OCI-LY1 (cell line): ENCODE measurements around the gene LAMC3.

Experiments
- H2AFZ ChIP-seq: fragments of 200-600 bp; sonication (generic), shearing (Covaris generic); 2 replicates; pipeline ENCODE4 v1.6.0; 2014; ENCODE audit warnings: antibody characterized with exemption, mild to moderate bottlenecking, low read length
- H3F3A ChIP-seq: fragments of 200-600 bp; sonication (generic), shearing (Covaris generic); 2 replicates; pipeline ENCODE4 v1.6.0; 2014; ENCODE audit warnings: mild to moderate bottlenecking, antibody characterized with exemption, low read length, moderate library complexity; ENCODE audit not compliant: insufficient read depth
- H3K27ac ChIP-seq: fragments of 200-600 bp; sonication (generic); 2 replicates; pipeline ENCODE4 v1.5.1; 2014; ENCODE audit warnings: low read length, mixed run types, mild to moderate bottlenecking, low read depth; ENCODE audit not compliant: poor library complexity, severe bottlenecking
- H3K27me3 ChIP-seq: fragments of 200-600 bp; sonication (generic); 2 replicates; pipeline ENCODE4 v1.6.0; 2014; ENCODE audit warnings: antibody characterized with exemption, mild to moderate bottlenecking, low read length, moderate library complexity; ENCODE audit not compliant: insufficient read depth
- H3K36me3 ChIP-seq: fragments of 200-600 bp; sonication (generic); 2 replicates; pipeline ENCODE4 v1.6.1; 2014; ENCODE audit warnings: mild to moderate bottlenecking, antibody characterized with exemption, low read length, moderate library complexity, mixed read lengths; ENCODE audit not compliant: insufficient read depth
- H3K4me1 ChIP-seq: fragments of 200-600 bp; sonication (generic); 2 replicates; pipeline ENCODE4 v1.5.1; 2014; ENCODE audit warnings: mild to moderate bottlenecking, low read length, moderate library complexity; ENCODE audit not compliant: insufficient read depth, severe bottlenecking
- H3K4me2 ChIP-seq: fragments of 200-600 bp; sonication (generic), shearing (Covaris generic); 2 replicates; pipeline ENCODE4 v1.6.1; 2014; ENCODE audit warnings: low read length
- H3K4me3 ChIP-seq: fragments of 200-600 bp; sonication (generic); 2 replicates; pipeline ENCODE4 v1.5.1; 2014; ENCODE audit warnings: low read length, low read depth, mild to moderate bottlenecking, mixed read lengths; ENCODE audit not compliant: poor library complexity, severe bottlenecking
- H3K79me2 ChIP-seq: fragments of 200-600 bp; shearing (Covaris generic); 2 replicates; pipeline ENCODE4 v1.6.1; 2016; ENCODE audit warnings: mixed run types, low read length, mixed read lengths; ENCODE audit not compliant: insufficient read depth
- H3K9ac ChIP-seq: fragments of 200-600 bp; sonication (generic), shearing (Covaris generic); 2 replicates; pipeline ENCODE4 v1.6.1; 2014; ENCODE audit warnings: mild to moderate bottlenecking, low read length, mixed read lengths
- H3K9me2 ChIP-seq: fragments of 200-600 bp; sonication (generic), shearing (Covaris generic); 2 replicates; pipeline ENCODE4 v1.6.1; 2014; ENCODE audit warnings: low read depth, mild to moderate bottlenecking, low read length, mixed read lengths
- H3K9me3 ChIP-seq: fragments of 200-600 bp; shearing (Covaris generic); 2 replicates; pipeline ENCODE4 v1.6.1; 2014; ENCODE audit warnings: low read length, mixed read lengths
- H4K20me1 ChIP-seq: fragments of 200-600 bp; sonication (generic), shearing (Covaris generic); 2 replicates; pipeline ENCODE4 v1.6.0; 2016; ENCODE audit warnings: mild to moderate bottlenecking, low read length; ENCODE audit not compliant: insufficient read depth
- CTCF ChIP-seq: fragments of 200-600 bp; sonication (generic), shearing (Covaris generic); IDR thresholded peaks from 2 replicates; pipeline ENCODE4 v1.5.1; 2017; ENCODE audit warnings: mild to moderate bottlenecking, antibody characterized with exemption, low read length, moderate library complexity, mixed read lengths
- EZH2 ChIP-seq: fragments of 200-600 bp; sonication (generic), shearing (Covaris generic); IDR thresholded peaks from 2 replicates; pipeline ENCODE4 v1.8.0; 2017; ENCODE audit warnings: borderline replicate concordance, mixed run types, mild to moderate bottlenecking, antibody characterized with exemption, low read length, moderate library complexity, mixed read lengths

LAMC3 gene

DNA sequence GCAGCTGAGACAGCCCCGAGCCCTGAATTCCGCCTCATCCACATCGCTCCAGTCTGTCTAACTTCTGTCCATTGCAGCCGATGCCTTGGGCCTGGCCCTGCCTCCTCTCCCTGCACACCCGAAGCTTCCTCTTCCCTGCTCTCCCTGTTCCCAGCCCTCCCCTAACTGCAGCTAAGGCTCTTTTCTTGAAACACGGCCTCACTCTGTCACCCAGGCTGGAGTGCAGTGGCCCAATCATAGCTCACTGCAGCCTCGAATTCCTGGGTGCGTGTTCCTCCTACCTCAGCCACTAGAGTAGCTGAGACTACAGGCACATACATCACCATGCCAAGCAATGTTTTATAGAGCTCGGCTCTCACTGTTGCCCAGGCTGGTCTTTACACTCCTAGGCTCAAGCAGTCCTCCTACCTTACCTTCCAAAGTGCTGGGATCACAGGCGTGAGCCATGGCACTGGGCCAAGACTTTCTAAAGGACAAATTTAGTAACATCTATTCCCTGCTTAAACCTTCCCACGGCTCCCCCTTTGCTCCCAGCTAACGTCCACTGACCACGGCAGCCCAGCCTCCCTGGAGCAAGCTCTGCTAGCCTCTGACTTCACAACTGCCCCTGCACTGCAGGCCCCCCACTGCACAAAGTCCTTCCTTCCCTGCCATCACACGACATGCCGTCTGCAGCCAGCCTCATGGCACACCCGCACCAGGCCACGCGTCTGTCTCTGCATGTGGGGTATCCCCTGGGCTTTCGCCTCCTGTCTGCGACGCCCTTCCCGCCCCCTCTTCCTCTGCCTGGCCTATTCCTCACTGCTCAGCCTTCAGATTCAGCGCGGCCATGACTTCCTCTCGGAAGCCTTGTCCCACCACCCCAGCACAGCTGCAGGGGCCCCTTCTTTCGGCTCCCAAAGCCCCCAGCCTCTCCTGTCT, 28.6 kb downstream of the LAMC3 start:
- H3K79me2 ChIP-seq = no peaks in the 10 kb centered on the region
- no peak overlapping the region for H3K4me2 ChIP-seq
- peaks cover 5% of the 10 kb centered on the region; the same call in 1 of the 2 replicates for H3K27me3 ChIP-seq

GRCh38 chr9:131038256-131039128, 29.5 kb downstream of the LAMC3 start:
- Histone ChIP-seq H3K9me3 (no peaks in the 10 kb centered on the region), H3K4me1 (peaks cover 6% of the 10 kb centered on the region), H4K20me1 (no peaks in the 10 kb centered on the region), H3K9ac (no peak overlapping the region), H3K4me3 (no peak overlapping the region), H3K27me3 (peaks cover 5% of the 10 kb centered on the region; the same call in 1 of the 2 replicates), H3F3A (no peaks in the 10 kb centered on the region), H3K27ac (no peak overlapping the region), H2AFZ (no peak overlapping the region), H3K79me2 (no peaks in the 10 kb centered on the region), H3K9me2 (no peaks in the 10 kb centered on the region), H3K36me3 (no peaks in the 10 kb centered on the region), H3K4me2 (no peak overlapping the region)
- TF ChIP-seq CTCF = no peak
- no peak for TF ChIP-seq EZH2

More for the DNA sequence above, 28.6 kb downstream of the LAMC3 start:
- Histone ChIP-seq H2AFZ (no peak overlapping the region), H3K27ac (no peak overlapping the region), H3K9me2 (no peaks in the 10 kb centered on the region), H3K4me1 (no peaks in the 10 kb centered on the region), H4K20me1 (no peaks in the 10 kb centered on the region), H3K9ac (no peak overlapping the region), H3F3A (no peaks in the 10 kb centered on the region), H3K36me3 (no peaks in the 10 kb centered on the region), H3K4me3 (no peak overlapping the region), H3K9me3 (no peaks in the 10 kb centered on the region)
- no peak for TF ChIP-seq CTCF
- no peak for TF ChIP-seq EZH2

DNA sequence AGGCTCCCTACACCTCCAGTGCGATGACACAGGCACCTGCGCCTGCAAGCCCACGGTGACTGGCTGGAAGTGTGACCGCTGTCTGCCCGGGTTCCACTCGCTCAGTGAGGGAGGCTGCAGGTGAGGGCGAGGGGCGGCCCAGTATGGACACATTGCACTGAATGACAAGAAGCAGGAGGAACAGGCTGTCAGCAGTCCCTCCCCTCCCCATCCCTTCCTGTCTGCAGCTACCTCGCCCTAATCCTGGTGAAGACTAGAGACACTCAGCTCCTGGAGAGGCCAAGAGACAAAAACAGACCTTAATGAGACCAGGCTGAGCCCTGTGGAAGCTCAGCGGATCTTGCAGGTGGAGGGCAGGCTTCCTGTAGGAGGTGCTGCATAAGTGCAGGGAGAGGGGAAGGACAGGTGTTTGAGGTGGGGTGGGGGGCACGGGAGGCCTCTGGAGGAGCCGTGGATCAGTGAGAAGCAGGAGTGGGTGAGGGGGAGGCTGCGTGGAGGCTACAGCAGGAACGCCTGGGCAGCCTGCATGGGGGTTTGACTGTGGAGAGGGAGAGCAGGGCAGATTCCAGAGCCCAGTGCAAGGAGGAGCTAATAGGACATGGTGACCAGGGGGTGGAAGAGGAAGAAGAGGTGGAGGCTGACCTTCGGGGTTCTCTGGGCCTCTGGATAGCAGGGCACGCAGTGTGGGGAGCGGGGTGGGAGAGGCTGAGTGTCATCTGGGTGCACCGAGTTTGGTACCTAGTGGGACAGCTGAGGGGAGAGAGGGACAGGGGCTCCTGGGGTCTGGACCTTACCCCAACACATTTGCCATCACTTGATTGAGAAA, 30.4 kb downstream of the LAMC3 start:
- Histone ChIP-seq H4K20me1 (no peaks in the 10 kb centered on the region), H2AFZ (no peak overlapping the region), H3K9me3 (no peaks in the 10 kb centered on the region), H3K36me3 (no peaks in the 10 kb centered on the region), H3K9ac (no peak overlapping the region), H3K27me3 (peaks cover 5% of the 10 kb centered on the region; the same call in 1 of the 2 replicates), H3K9me2 (no peaks in the 10 kb centered on the region), H3K4me2 (no peak overlapping the region), H3K27ac (no peak overlapping the region), H3F3A (no peaks in the 10 kb centered on the region), H3K79me2 (no peaks in the 10 kb centered on the region), H3K4me1 (peaks cover 10% of the 10 kb centered on the region), H3K4me3 (no peak overlapping the region)
- TF ChIP-seq CTCF (no peak), EZH2 (no peak)
